NCI-H526 (cell line): ENCODE measurements around the gene GPR42.

Source experiments
- DNase-seq, 2 experiments: peaks; one replicate each; lab custom pipeline; 2025; lab: John Stamatoyannopoulos, UW

GPR42 gene

GRCh38 chr19:35370722-35371121, at the start of gene GPR42:
TSS of gene GPR42 (plus strand) at chr19:35371068. CDS start at chr19:35371360, 292 bp downstream.
- no peak for DNase-seq

- no peak for DNase-seq
Measured at GRCh38 chr19:35321291-35321690, 49.6 kb upstream of the GPR42 start.

- DNase-seq: no peak
Measured at GRCh38 chr19:35322014-35322413, 48.9 kb upstream of the GPR42 start.

DNA sequence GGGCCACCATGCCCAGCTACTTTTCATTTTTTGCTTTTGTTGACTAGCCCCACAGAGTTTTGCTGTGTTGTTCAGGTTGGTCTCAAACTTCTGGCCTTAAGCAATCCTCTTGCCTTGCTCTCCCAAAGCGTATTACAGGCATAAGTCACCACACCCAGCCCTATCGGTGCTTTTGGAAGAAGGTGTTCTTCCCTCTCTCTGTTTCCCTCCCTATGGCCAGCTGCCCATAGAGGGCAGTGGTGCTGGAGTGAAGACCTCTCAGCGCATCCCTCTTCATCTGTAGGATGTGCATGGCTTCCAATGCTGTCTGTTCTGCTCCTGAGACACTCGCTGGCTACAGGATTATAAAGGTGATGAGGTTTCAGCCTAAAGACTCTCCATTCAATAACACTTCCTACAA, 43.2 kb upstream of the GPR42 start:
- DNase-seq: peak in 1 of 2 experiments; percentile 49

- DNase-seq: no peak
Measured at GRCh38 chr19:35328851-35329285, 42.0 kb upstream of the GPR42 start, which contains the start of gene CD22. TSS of gene CD22 (plus strand) at chr19:35329187. CDS start at chr19:35332041, 2,854 bp downstream.

GRCh38 chr19:35329323-35329722, 41.5 kb upstream of the GPR42 start:
- no peak for DNase-seq

- peak in 1 of 2 experiments; percentile 60 for DNase-seq
Measured at GRCh38 chr19:35330475-35330874, 40.4 kb upstream of the GPR42 start.

DNA sequence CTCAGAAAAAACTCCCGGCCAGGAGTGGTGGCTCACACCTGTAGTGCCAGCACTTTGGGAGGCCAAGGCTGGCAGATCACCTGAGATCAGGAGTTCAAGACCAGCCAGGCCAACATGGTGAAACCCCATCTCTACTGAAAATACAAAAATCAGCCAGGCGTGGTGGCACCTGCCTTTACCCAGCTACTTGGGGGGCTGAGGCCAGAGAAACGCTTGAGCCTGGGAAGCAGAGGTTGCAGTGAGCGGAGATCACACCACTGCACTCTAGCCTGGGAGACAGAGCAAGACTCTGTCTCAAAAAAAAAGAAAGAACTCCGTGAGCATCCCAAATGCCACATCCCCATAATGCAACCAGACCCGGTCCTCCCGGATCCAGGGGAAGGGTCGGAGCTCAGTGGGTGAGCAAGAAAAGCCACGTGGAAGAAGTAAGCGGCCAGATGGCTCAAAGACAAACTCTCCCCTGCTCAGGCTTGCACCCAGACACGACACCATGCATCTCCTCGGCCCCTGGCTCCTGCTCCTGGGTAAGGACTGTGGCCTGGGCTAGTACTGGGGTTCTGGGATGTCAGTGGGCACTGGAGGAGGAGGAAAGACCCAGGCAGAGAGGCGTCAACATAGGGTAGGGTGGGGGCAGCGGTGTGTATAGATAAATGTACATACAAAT, 39.2 kb upstream of the GPR42 start:
- no peak for DNase-seq

DNA sequence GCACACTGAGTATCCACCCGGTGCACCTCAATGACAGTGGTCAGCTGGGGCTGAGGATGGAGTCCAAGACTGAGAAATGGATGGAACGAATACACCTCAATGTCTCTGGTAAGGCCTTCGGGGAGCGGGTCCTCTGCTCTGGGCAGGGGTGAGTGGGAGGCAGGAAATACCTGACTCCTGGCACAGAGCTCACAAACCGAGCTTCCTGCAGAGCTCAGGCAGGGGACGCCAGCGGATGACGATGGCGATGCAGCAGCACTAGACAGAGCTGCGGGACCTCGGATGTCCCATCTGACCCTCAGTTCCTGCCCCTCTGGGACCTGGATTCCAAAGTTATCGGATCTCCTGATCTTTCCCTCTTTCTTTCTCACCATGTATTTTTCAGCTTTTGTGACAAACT, 38.1 kb upstream of the GPR42 start:
- no peak for DNase-seq

- no peak for DNase-seq
Measured at GRCh38 chr19:35334144-35334753, 36.6 kb upstream of the GPR42 start.

- DNase-seq: no peak
Measured at GRCh38 chr19:35336166-35336955, 34.5 kb upstream of the GPR42 start.

GRCh38 chr19:35337097-35337983, 33.5 kb upstream of the GPR42 start:
- no peak for DNase-seq

GRCh38 chr19:35337984-35338296, 32.9 kb upstream of the GPR42 start:
- DNase-seq: no peak

- DNase-seq: no peak
Measured at GRCh38 chr19:35340431-35340830, 30.4 kb upstream of the GPR42 start.

DNA sequence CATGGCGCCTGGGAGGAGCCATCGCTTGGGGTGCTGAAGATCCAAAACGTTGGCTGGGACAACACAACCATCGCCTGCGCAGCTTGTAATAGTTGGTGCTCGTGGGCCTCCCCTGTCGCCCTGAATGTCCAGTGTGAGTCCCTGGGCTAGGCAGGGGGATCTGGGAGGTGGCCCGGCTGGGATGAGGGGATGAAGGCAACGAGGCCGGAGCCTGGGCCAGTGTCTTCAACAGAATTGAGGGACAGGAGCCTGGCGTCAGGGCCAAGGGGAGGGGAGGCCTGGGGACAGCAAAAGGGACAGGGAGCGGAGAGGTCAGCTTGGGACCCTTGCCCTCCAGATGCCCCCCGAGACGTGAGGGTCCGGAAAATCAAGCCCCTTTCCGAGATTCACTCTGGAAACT, 29.9 kb upstream of the GPR42 start:
- DNase-seq: no peak

DNA sequence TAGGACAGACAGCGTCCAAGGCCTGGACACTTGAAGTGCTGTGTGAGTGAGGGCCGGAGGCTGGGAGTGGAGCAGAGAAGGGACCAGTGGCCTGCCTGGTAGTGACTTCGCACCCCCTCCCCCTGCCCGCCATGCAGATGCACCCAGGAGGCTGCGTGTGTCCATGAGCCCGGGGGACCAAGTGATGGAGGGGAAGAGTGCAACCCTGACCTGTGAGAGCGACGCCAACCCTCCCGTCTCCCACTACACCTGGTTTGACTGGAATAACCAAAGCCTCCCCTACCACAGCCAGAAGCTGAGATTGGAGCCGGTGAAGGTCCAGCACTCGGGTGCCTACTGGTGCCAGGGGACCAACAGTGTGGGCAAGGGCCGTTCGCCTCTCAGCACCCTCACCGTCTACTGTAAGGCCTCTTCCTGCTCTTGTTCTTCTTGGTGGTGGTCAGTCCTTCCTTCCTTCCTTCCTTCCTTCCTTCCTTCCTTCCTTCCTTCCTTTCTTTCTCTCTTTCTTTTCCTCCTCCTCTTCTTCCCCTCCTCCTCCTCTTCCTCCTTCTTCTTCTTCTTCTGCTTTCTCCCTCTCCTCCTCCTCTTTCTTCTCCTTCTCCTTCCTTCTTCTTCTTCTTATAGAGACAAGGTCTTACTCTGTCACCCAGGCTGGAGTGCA, 29.2 kb upstream of the GPR42 start:
- no peak for DNase-seq

- DNase-seq: no peak
Measured at GRCh38 chr19:35342430-35342829, 28.4 kb upstream of the GPR42 start.

DNA sequence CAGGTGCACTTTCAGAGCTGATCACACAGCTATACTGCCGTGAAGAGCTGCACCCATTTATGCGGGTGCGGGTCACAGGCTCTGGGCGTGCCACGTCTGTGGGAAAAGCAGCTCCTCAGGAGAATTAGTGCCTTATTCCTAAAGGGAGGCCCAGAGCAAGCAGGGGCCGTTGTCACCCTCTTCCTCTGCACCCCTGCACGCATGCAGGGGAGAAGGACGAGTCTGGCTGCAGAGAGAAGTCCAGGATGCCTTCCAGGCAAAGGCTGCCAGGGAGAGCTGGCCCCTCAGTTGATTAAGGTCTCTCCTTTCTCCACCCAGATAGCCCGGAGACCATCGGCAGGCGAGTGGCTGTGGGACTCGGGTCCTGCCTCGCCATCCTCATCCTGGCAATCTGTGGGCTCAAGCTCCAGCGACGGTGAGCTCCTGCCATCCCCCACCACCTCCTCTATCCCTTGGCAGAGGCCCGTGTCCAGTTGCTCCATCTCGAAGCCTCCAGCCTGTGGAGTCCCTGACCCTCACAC, 26.3 kb upstream of the GPR42 start:
- no peak for DNase-seq

- no peak for DNase-seq
Measured at GRCh38 chr19:35345671-35346111, 25.2 kb upstream of the GPR42 start.

GRCh38 chr19:35346193-35347052, 24.4 kb upstream of the GPR42 start:
- DNase-seq: no peak
